ENCODE data around the gene SULT1C4.

SULT1C4 gene

GRCh38 chr2:108436976-108437375 lies 59.2 kb downstream of the SULT1C4 start:
- no peak for DNase-seq (ENCODE audit: low read depth, low spot score)
- no peaks in the 10 kb centered on the region for H3K36me3 ChIP-seq (ENCODE audit: insufficient read depth, insufficient read length, low read length)
- TF ChIP-seq YY1 (IDR thresholded peaks at IDR 0.05; ENCODE audit: insufficient read depth, insufficient read length) (no peak), SUZ12 (IDR thresholded peaks at IDR 0.05; ENCODE audit: extremely low read depth, insufficient read depth, insufficient read length) (no peak), ZNF274 (IDR thresholded peaks at IDR 0.05; ENCODE audit: low read depth, low read length) (no peak)
- no peak overlapping the region for H3K4me3 ChIP-seq (ENCODE audit: insufficient read length, low read depth)
- no peaks in the 10 kb centered on the region for H3K9me3 ChIP-seq (ENCODE audit: insufficient read depth, low read length)
- H3K9ac ChIP-seq (ENCODE audit: insufficient read length, low read depth): no peak overlapping the region
- H3K27me3 ChIP-seq (ENCODE audit: insufficient read depth, insufficient read length): no peaks in the 10 kb centered on the region
- no peaks in the 10 kb centered on the region for H3K4me1 ChIP-seq (ENCODE audit: insufficient read depth, insufficient read length)
